Colon (tissue), 2 donors: ENCODE data around the gene PCDH11X.
"Not testable (repeated sequence)": the region's sequence is repeated elsewhere in the genome, so short reads cannot be mapped to it uniquely, and the experiment has no call there.

Source experiments
- FAIRE-seq: peaks from 2 replicates; lab custom pipeline; 2012; peaks lifted over from hg19 to GRCh38; lab: Jason Lieb, UNC
- donor health status: control.
- donor health status: control.

Gene PCDH11X, protein sequence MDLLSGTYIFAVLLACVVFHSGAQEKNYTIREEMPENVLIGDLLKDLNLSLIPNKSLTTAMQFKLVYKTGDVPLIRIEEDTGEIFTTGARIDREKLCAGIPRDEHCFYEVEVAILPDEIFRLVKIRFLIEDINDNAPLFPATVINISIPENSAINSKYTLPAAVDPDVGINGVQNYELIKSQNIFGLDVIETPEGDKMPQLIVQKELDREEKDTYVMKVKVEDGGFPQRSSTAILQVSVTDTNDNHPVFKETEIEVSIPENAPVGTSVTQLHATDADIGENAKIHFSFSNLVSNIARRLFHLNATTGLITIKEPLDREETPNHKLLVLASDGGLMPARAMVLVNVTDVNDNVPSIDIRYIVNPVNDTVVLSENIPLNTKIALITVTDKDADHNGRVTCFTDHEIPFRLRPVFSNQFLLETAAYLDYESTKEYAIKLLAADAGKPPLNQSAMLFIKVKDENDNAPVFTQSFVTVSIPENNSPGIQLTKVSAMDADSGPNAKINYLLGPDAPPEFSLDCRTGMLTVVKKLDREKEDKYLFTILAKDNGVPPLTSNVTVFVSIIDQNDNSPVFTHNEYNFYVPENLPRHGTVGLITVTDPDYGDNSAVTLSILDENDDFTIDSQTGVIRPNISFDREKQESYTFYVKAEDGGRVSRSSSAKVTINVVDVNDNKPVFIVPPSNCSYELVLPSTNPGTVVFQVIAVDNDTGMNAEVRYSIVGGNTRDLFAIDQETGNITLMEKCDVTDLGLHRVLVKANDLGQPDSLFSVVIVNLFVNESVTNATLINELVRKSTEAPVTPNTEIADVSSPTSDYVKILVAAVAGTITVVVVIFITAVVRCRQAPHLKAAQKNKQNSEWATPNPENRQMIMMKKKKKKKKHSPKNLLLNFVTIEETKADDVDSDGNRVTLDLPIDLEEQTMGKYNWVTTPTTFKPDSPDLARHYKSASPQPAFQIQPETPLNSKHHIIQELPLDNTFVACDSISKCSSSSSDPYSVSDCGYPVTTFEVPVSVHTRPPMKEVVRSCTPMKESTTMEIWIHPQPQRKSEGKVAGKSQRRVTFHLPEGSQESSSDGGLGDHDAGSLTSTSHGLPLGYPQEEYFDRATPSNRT (N-terminal part only)

DNA sequence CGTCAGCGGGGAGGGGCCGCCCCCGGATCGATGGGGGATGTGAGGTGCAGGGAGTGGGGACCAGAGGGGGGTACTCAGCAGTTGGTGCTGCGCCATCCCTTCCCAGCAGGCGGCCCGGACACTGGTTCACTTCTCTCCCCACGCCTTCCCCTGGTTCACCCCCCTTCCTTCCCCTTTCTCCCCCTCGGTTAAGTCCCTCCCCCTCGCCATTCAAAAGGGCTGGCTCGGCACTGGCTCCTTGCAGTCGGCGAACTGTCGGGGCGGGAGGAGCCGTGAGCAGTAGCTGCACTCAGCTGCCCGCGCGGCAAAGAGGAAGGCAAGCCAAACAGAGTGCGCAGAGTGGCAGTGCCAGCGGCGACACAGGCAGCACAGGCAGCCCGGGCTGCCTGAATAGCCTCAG lies at the start of gene PCDH11X:
PCDH11X (plus strand) TSS at position 241 of the 400 bp plus-strand sequence. CDS start 56,130 bp downstream, outside the sequence.
- FAIRE-seq: not testable (repeated sequence)

DNA sequence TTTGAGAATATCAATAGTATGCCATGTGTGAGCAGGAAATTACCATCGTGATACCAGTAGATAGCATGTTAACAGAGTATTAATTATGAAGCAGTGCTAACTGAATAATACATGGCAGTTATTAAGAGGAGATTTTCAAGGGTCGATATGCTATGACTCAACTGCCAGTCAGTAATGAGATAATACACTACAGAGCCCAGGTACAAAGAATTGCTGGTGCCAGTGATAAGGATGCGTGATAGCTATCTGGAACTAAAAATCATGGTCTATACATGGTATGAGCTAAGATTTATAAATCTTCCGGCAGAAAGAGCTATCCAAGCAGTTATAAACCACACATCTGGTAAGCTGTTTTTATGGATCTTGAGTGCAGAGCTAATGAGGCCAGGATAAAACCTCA lies 31.7 kb upstream of the PCDH11X start:
- FAIRE-seq: peak; percentile 36

- FAIRE-seq: not testable (repeated sequence)
Measured at GRCh38 chrX:91753022-91753421, 26.2 kb upstream of the PCDH11X start.

- FAIRE-seq: peak; percentile 70
Measured at GRCh38 chrX:91770619-91771488, 8.3 kb upstream of the PCDH11X start.

DNA sequence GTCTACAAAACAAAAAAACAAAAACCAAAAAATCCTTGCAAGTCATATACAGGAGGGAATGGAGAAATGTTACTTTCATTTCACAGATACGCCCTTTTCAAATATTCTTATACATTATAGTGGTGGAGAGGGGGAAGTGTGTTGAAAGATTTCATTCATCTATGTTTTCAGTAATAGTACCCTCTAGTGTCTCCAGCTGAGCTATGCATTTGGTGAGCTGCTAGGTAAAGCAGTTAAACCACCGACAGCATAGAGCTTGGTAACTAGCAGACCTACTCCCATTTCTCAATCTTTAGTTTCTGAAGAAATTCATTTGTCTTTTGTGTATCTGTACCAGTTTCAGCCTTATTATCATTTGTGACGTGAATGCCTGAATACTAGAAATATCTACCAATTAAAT lies 5.2 kb upstream of the PCDH11X start:
- FAIRE-seq: not testable (repeated sequence)

DNA sequence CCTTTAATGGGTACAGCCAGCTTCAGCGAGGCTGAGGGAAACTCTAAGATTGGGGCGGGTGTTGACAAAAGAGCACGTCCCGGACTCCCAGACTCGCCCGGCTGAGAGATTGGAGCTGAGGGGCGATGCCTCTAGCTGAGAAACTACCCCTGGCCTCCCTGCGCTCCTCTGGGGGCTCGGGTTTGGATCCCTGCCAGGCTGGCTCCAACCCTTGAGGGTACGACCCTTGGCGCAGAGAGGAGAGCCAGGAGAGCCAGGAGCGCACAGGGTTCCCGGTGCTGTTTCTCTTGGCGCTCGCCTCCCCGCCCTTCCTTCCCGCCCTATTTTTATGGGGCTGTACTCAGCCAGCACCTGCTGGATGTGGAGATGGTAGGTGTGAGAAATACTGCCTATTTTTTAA lies 833 bp downstream of the PCDH11X start:
- not testable (repeated sequence) for FAIRE-seq

- FAIRE-seq: not testable (repeated sequence)
Measured at GRCh38 chrX:91780698-91781097, 1.5 kb downstream of the PCDH11X start.

GRCh38 chrX:91781553-91782298 lies 2.6 kb downstream of the PCDH11X start:
- not testable (repeated sequence) for FAIRE-seq

GRCh38 chrX:91782825-91783224 lies 3.6 kb downstream of the PCDH11X start:
- FAIRE-seq: not testable (repeated sequence)

DNA sequence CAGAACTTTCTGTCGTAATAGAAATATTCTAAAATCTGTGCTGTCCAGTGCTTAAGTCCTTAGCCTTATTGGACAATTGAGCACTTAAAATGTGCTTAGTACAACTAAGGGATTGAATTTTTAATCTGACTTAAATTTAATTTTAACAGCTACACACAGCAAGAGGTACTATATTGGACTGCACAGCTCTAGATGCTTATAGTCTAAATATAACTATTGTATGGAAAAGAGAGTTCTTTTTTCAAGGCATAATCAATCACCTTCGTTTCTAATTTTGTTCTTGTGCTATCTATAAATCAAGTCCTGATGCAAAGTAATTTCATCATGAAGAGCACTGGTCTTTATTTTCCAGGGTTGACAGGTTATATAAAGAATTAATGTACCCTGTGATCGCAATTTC lies 38.4 kb downstream of the PCDH11X start:
- FAIRE-seq: not testable (repeated sequence)

DNA sequence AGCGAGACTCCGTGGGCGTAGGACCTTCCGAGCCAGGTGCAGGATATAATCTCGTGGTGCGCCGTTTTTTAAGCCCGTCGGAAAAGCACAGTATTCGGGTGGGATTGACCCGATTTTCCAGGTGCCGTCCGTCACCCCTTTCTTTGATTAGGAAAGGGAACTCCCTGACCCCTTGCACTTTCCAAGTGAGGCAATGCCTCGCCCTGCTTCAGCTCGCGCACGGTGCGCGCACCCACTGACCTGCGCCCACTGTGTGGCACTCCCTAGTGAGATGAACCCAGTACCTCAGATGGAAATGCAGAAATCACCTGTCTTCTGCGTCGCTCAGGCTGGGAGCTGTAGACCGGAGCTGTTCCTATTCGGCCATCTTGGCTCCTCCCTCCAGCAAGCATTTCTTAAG lies 46.1 kb downstream of the PCDH11X start:
- FAIRE-seq: not testable (repeated sequence)
